A549 (cell line): ENCODE data around the gene MID2.

Source experiments
- CHD2 ChIP-seq: fragments of 150-350 bp; IDR thresholded peaks from 2 replicates; pipeline ENCODE4 v1.6.1; 2014; ENCODE audit warnings: low read length; ENCODE audit not compliant: partially characterized antibody
- EP300 ChIP-seq, 2 experiments: fragments of >200 bp; sonication (Bioruptor Twin); formaldehyde crosslinking; IDR thresholded peaks; 2 replicates in 1 of 2; 3 replicates in 1 of 2; pipeline ENCODE4 v1.6.1; 2016 to 2017
- MYC ChIP-seq: IDR thresholded peaks from 2 replicates; pipeline ENCODE4 v1.6.1; 2012; ENCODE audit warnings: mild to moderate bottlenecking, inconsistent platforms, low read length, improper control_type of control experiment, borderline replicate concordance
- POLR2A ChIP-seq: IDR thresholded peaks from 2 replicates; pipeline ENCODE4 v1.6.1; 2012; ENCODE audit warnings: mild to moderate bottlenecking, low read length
- RFX5 ChIP-seq: fragments of 450-650 bp; IDR thresholded peaks from 2 replicates; pipeline ENCODE4 v1.7.1; 2014; ENCODE audit warnings: antibody characterized with exemption, mild to moderate bottlenecking, moderate library complexity
- TF ChIP-seq, protein P1 (sequence below): fragments of >200 bp; sonication (Bioruptor Twin); formaldehyde crosslinking; IDR thresholded peaks from 3 replicates; pipeline ENCODE4 v1.5.1; 2016

DNA sequence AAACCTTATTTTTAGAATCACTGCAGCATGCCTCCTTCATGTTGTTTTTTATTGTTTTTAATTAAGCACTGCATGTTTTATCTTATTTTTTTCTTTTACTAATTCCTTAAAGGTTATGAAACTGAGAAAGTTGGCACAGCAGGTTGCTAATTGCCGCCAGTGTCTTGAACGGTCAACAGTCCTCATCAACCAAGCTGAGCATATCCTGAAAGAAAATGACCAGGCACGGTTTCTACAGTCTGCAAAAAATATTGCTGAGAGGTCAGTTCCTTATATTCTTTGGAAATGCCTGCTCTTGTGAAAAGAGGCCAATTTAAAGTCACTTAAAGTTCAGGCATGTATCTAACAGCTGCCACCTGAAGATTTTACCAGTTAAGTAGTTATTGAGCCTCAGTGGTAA, 79.7 kb downstream of the MID2 start:
- TF ChIP-seq, protein P1, sequence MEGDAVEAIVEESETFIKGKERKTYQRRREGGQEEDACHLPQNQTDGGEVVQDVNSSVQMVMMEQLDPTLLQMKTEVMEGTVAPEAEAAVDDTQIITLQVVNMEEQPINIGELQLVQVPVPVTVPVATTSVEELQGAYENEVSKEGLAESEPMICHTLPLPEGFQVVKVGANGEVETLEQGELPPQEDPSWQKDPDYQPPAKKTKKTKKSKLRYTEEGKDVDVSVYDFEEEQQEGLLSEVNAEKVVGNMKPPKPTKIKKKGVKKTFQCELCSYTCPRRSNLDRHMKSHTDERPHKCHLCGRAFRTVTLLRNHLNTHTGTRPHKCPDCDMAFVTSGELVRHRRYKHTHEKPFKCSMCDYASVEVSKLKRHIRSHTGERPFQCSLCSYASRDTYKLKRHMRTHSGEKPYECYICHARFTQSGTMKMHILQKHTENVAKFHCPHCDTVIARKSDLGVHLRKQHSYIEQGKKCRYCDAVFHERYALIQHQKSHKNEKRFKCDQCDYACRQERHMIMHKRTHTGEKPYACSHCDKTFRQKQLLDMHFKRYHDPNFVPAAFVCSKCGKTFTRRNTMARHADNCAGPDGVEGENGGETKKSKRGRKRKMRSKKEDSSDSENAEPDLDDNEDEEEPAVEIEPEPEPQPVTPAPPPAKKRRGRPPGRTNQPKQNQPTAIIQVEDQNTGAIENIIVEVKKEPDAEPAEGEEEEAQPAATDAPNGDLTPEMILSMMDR, result no peak
- TF ChIP-seq MYC (no peak), RFX5 (no peak), EP300 (IDR thresholded peaks at IDR 0.05) (no peak), CHD2 (no peak), POLR2A (no peak)
